Measurements from ENCODE around the gene MAD1L1. TPM values are rescaled to one million over a fixed set of nuclear protein-coding genes. Genes with fewer than 3 reads are reported as not detected.

Gene MAD1L1
- total and polyA plus RNA-seq, 2 experiments from 2014 or later, result 38.2 to 69.8 TPM

GRCh38 chr7:2096692-2097387 lies 135.9 kb downstream of the MAD1L1 start:
- no peak overlapping the region for H2AFZ ChIP-seq
- H3K27me3 ChIP-seq (replicated peaks; ENCODE audit: insufficient read depth), result no peaks in the 10 kb centered on the region
- no peak overlapping the region for H3K4me2 ChIP-seq (ENCODE audit: unreplicated experiment)
- no peaks in the 10 kb centered on the region for H3K9me2 ChIP-seq (ENCODE audit: insufficient read depth)
- no peak overlapping the region for H3K4me3 ChIP-seq
- H3K27ac ChIP-seq, result no peak overlapping the region
- H4K20me1 ChIP-seq (ENCODE audit: insufficient read depth), result no peaks in the 10 kb centered on the region
- no peaks in the 10 kb centered on the region for H3K79me2 ChIP-seq (ENCODE audit: insufficient read depth)
- WGBS, 2 experiments (ENCODE audit: low coverage in 1 of 2, low lambda C conversion rate in 2 of 2, missing lambda C conversion rate in 2 of 2), result 87% methylated on average over 27 of the region's 28 CpGs
- H3F3A ChIP-seq (ENCODE audit: insufficient read depth), result 0 out of 2 replicates have a peak, but pooled peaks cover 5% of the 10 kb centered on the region
- H3K9me3 ChIP-seq (ENCODE audit: low read depth), result no peaks in the 10 kb centered on the region
- in situ Hi-C loops (cut with MboI), result no loop called here
- H3K36me3 ChIP-seq (ENCODE audit: low read depth), result no peaks in the 10 kb centered on the region
- DNase-seq, result no peak
- H3K4me1 ChIP-seq (ENCODE audit: insufficient read depth), result peaks cover 12% of the 10 kb centered on the region
- TF ChIP-seq EZH2phosphoT487 (IDR thresholded peaks at IDR 0.05; ENCODE audit: insufficient read depth, low read depth) (no peak), EZH2 (IDR thresholded peaks at IDR 0.05; ENCODE audit: insufficient read depth, poor library complexity, severe bottlenecking) (no peak)
- H3K9ac ChIP-seq, result no peak overlapping the region

GRCh38 chr7:2095436-2095835 lies 137.3 kb downstream of the MAD1L1 start:
- TF ChIP-seq EZH2 (IDR thresholded peaks at IDR 0.05; ENCODE audit: insufficient read depth, poor library complexity, severe bottlenecking), result no peak
- TF ChIP-seq EZH2phosphoT487 (IDR thresholded peaks at IDR 0.05; ENCODE audit: insufficient read depth, low read depth), result no peak
- H3K9me2 ChIP-seq (ENCODE audit: insufficient read depth), result no peaks in the 10 kb centered on the region
- WGBS, 2 experiments (ENCODE audit: low coverage in 1 of 2, low lambda C conversion rate in 2 of 2, missing lambda C conversion rate in 2 of 2), result 92 to 93% methylated on average over 20 of the region's 20 CpGs

GRCh38 chr7:2094454-2095045 lies 138.2 kb downstream of the MAD1L1 start:
- Histone ChIP-seq H3K36me3 (ENCODE audit: low read depth) (no peaks in the 10 kb centered on the region), H3K9me2 (ENCODE audit: insufficient read depth) (no peaks in the 10 kb centered on the region), H3F3A (ENCODE audit: insufficient read depth) (0 out of 2 replicates have a peak, but pooled peaks cover 5% of the 10 kb centered on the region), H2AFZ (no peak overlapping the region), H3K9me3 (ENCODE audit: low read depth) (no peaks in the 10 kb centered on the region), H3K27ac (no peak overlapping the region), H3K79me2 (ENCODE audit: insufficient read depth) (no peaks in the 10 kb centered on the region), H4K20me1 (ENCODE audit: insufficient read depth) (no peaks in the 10 kb centered on the region), H3K4me2 (ENCODE audit: unreplicated experiment) (no peak overlapping the region), H3K9ac (no peak overlapping the region), H3K4me3 (no peak overlapping the region), H3K4me1 (ENCODE audit: insufficient read depth) (peaks cover 6% of the 10 kb centered on the region), H3K27me3 (replicated peaks; ENCODE audit: insufficient read depth) (no peaks in the 10 kb centered on the region)
- TF ChIP-seq EZH2 (IDR thresholded peaks at IDR 0.05; ENCODE audit: insufficient read depth, poor library complexity, severe bottlenecking), result no peak
- no peak for TF ChIP-seq EZH2phosphoT487 (IDR thresholded peaks at IDR 0.05; ENCODE audit: insufficient read depth, low read depth)
- 93 to 94% methylated on average over 13 of the region's 13 CpGs for WGBS, 2 experiments (ENCODE audit: low coverage in 1 of 2, low lambda C conversion rate in 2 of 2, missing lambda C conversion rate in 2 of 2)
- in situ Hi-C loops (cut with MboI), result no loop called here
- DNase-seq, result no peak

More at GRCh38 chr7:2095436-2095835, 137.3 kb downstream of the MAD1L1 start:
- in situ Hi-C loops (cut with MboI), result no loop called here
- no peak overlapping the region for H3K4me3 ChIP-seq
- no peak overlapping the region for H3K4me2 ChIP-seq (ENCODE audit: unreplicated experiment)
- no peak overlapping the region for H3K9ac ChIP-seq
- no peaks in the 10 kb centered on the region for H3K27me3 ChIP-seq (replicated peaks; ENCODE audit: insufficient read depth)
- H2AFZ ChIP-seq, result no peak overlapping the region
- no peaks in the 10 kb centered on the region for H3K36me3 ChIP-seq (ENCODE audit: low read depth)
- DNase-seq, result no peak
- H3K9me3 ChIP-seq (ENCODE audit: low read depth), result no peaks in the 10 kb centered on the region
- no peak overlapping the region for H3K27ac ChIP-seq
- no peaks in the 10 kb centered on the region for H3K79me2 ChIP-seq (ENCODE audit: insufficient read depth)
- H3K4me1 ChIP-seq (ENCODE audit: insufficient read depth), result peaks cover 12% of the 10 kb centered on the region
- no peaks in the 10 kb centered on the region for H4K20me1 ChIP-seq (ENCODE audit: insufficient read depth)
- H3F3A ChIP-seq (ENCODE audit: insufficient read depth), result 0 out of 2 replicates have a peak, but pooled peaks cover 5% of the 10 kb centered on the region

GRCh38 chr7:2093843-2094220 lies 138.9 kb downstream of the MAD1L1 start:
- in situ Hi-C loops (cut with MboI), result no loop called here
- Histone ChIP-seq H3K4me1 (ENCODE audit: insufficient read depth) (no peaks in the 10 kb centered on the region), H3F3A (ENCODE audit: insufficient read depth) (no peaks in the 10 kb centered on the region), H3K9me2 (ENCODE audit: insufficient read depth) (no peaks in the 10 kb centered on the region), H3K36me3 (ENCODE audit: low read depth) (no peaks in the 10 kb centered on the region), H3K27ac (no peak overlapping the region), H2AFZ (no peak overlapping the region), H3K27me3 (replicated peaks; ENCODE audit: insufficient read depth) (no peaks in the 10 kb centered on the region), H3K79me2 (ENCODE audit: insufficient read depth) (no peaks in the 10 kb centered on the region), H3K9ac (0 out of 2 replicates have a peak overlapping the region, but pooled peaks have one; percentile 5), H4K20me1 (ENCODE audit: insufficient read depth) (no peaks in the 10 kb centered on the region), H3K4me3 (no peak overlapping the region), H3K9me3 (ENCODE audit: low read depth) (no peaks in the 10 kb centered on the region), H3K4me2 (ENCODE audit: unreplicated experiment) (no peak overlapping the region)
- TF ChIP-seq EZH2 (IDR thresholded peaks at IDR 0.05; ENCODE audit: insufficient read depth, poor library complexity, severe bottlenecking) (no peak), EZH2phosphoT487 (IDR thresholded peaks at IDR 0.05; ENCODE audit: insufficient read depth, low read depth) (no peak)
- WGBS, 2 experiments (ENCODE audit: low coverage in 1 of 2, low lambda C conversion rate in 2 of 2, missing lambda C conversion rate in 2 of 2), result 77 to 84% methylated on average over 12 to 13 of the region's 13 CpGs
- DNase-seq, result no peak
